Gastroesophageal sphincter (tissue), 3 donors: Measurements from ENCODE around the gene CD1E.

Experiments
- POLR2A ChIP-seq, 2 donors: fragments of 450-650 bp; IDR thresholded peaks; one replicate each; pipeline ENCODE4 v1.6.1; 2017; ENCODE audit warnings: antibody characterized with exemption in 2 of 2, mild to moderate bottlenecking in 2 of 2, moderate library complexity in 1 of 2
- POLR2AphosphoS5 ChIP-seq: sonication (generic); formaldehyde crosslinking; IDR thresholded peaks from one replicate; pipeline ENCODE4 v1.6.1; 2017; ENCODE audit warnings: antibody characterized with exemption
- TF ChIP-seq, protein P1 (sequence below), 4 experiments: fragments of 200-600 bp in 2 of 4; fragments of 450-650 bp in 2 of 4; sonication (generic) in 1 of 4; IDR thresholded peaks; one replicate each; pipeline ENCODE4 v1.5.1; 2017 to 2019; ENCODE audit warnings: antibody characterized with exemption in 4 of 4, mild to moderate bottlenecking in 2 of 4, moderate library complexity in 2 of 4

DNA sequence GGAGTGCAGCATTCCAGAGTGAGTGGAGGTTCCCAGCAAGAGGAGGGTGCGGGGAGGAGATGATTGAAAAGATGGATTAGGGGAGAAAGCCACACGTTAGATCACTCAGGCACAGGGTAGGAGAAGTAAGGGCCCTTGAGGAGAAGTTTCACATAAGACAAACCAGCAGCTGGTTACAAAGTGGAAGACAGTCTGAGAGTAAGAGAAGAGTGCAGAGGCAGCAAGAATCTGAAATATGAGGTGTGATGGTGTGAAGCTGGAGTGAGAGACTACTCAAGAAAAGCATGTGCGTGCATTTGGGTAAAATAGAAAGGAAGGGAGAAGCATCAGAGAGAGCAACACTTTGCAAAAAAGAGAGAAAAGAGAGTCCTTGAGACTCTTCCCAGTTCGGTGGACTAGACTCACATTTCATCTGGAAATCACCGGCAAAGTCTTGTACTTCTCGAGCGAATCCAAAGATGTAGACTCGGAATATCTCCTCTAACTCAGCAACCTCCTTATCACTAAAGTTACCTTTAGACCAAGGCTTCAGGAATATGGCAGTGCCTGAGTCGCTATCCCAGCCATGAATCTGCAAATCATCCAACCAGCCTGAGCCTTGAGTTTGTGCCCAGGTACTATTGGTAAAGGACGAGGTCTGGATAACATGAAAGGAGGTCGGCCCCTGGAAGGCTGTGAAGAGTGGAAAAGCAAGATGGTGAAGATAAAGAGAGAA lies 23.1 kb upstream of the CD1E start:
- TF ChIP-seq, protein P1, sequence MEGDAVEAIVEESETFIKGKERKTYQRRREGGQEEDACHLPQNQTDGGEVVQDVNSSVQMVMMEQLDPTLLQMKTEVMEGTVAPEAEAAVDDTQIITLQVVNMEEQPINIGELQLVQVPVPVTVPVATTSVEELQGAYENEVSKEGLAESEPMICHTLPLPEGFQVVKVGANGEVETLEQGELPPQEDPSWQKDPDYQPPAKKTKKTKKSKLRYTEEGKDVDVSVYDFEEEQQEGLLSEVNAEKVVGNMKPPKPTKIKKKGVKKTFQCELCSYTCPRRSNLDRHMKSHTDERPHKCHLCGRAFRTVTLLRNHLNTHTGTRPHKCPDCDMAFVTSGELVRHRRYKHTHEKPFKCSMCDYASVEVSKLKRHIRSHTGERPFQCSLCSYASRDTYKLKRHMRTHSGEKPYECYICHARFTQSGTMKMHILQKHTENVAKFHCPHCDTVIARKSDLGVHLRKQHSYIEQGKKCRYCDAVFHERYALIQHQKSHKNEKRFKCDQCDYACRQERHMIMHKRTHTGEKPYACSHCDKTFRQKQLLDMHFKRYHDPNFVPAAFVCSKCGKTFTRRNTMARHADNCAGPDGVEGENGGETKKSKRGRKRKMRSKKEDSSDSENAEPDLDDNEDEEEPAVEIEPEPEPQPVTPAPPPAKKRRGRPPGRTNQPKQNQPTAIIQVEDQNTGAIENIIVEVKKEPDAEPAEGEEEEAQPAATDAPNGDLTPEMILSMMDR (IDR thresholded peaks at IDR 0.05), result no peak
- TF ChIP-seq POLR2AphosphoS5, result no peak
- no peak for TF ChIP-seq POLR2A (IDR thresholded peaks at IDR 0.05)
